Measurements from ENCODE around the gene SMIM12. TPM values are rescaled to one million over a fixed set of nuclear protein-coding genes. Genes with fewer than 3 reads are reported as not detected.
A peak's percentile ranks its signal among the peaks of the same experiment; 100 is the strongest.

The SMIM12 gene
- 10 to 100 TPM; 42.0 to 53.6 (median 45.6) TPM for total RNA-seq (2021; fragmentation: NEBNext Ultra II Directional; extraction: Animal tissue kit (Norgen Biotek cat#: 25700))
- long read RNA-seq, transcript SMIM12-202 (2 exons, 897 nt): minor isoform, 5 of 60 reads
- long read RNA-seq, transcript SMIM12-206 (2 exons, 3,454 nt): major isoform, 49 of 60 reads
- long read RNA-seq, partial matches to known transcripts: 3 of 60 reads
- long read RNA-seq, other reads (novel, unspliced or antisense): 3 of 60 reads

GRCh38 chr1:34859446-34860200, at the start of gene SMIM12:
SMIM12 (minus strand) TSS chr1:34859749; CDS start chr1:34855977, 3,772 bp downstream.
- peak; percentile 93 for DNase-seq
- no peaks in the 10 kb centered on the region for H3K9me3 Mint-ChIP-seq
- H3K4me1 Mint-ChIP-seq (ENCODE audit: low read depth): peaks cover 27% of the 10 kb centered on the region
- H3K4me3 Mint-ChIP-seq: peak within 1 kb of the TSS; percentile 96
- TF ChIP-seq CTCF (IDR thresholded peaks at IDR 0.05): peak; percentile 91
- peak within 1 kb of the TSS; percentile 86 for H3K27ac Mint-ChIP-seq
- peaks cover 13% of the 10 kb centered on the region for H3K36me3 Mint-ChIP-seq (ENCODE audit: low read depth)
- peaks cover 4% of the 10 kb centered on the region for H3K27me3 Mint-ChIP-seq (ENCODE audit: insufficient read depth)

- Mint-ChIP-seq H3K4me3 (no peak overlapping the region), H3K9me3 (no peaks in the 10 kb centered on the region), H3K27ac (no peak overlapping the region), H3K36me3 (ENCODE audit: low read depth) (no peaks in the 10 kb centered on the region), H3K4me1 (ENCODE audit: low read depth) (no peaks in the 10 kb centered on the region), H3K27me3 (ENCODE audit: insufficient read depth) (peaks cover 7% of the 10 kb centered on the region)
- TF ChIP-seq CTCF (IDR thresholded peaks at IDR 0.05): no peak
- DNase-seq: no peak
Measured at GRCh38 chr1:34908369-34908768, 48.8 kb upstream of the SMIM12 start.

GRCh38 chr1:34907487-34908090, 48.0 kb upstream of the SMIM12 start:
- H3K4me1 Mint-ChIP-seq (ENCODE audit: low read depth): no peaks in the 10 kb centered on the region
- no peaks in the 10 kb centered on the region for H3K36me3 Mint-ChIP-seq (ENCODE audit: low read depth)
- H3K27me3 Mint-ChIP-seq (ENCODE audit: insufficient read depth): peaks cover 7% of the 10 kb centered on the region
- no peak overlapping the region for H3K27ac Mint-ChIP-seq
- H3K9me3 Mint-ChIP-seq: no peaks in the 10 kb centered on the region
- DNase-seq: no peak
- H3K4me3 Mint-ChIP-seq: no peak overlapping the region
- no peak for TF ChIP-seq CTCF (IDR thresholded peaks at IDR 0.05)

GRCh38 chr1:34906756-34907155, 47.2 kb upstream of the SMIM12 start:
- Mint-ChIP-seq H3K4me3 (no peak overlapping the region), H3K27me3 (ENCODE audit: insufficient read depth) (peaks cover 15% of the 10 kb centered on the region), H3K9me3 (no peaks in the 10 kb centered on the region), H3K4me1 (ENCODE audit: low read depth) (no peaks in the 10 kb centered on the region), H3K36me3 (ENCODE audit: low read depth) (no peaks in the 10 kb centered on the region), H3K27ac (no peak overlapping the region)
- DNase-seq: no peak
- TF ChIP-seq CTCF (IDR thresholded peaks at IDR 0.05): no peak

GRCh38 chr1:34906222-34906621, 46.7 kb upstream of the SMIM12 start:
- H3K36me3 Mint-ChIP-seq (ENCODE audit: low read depth): no peaks in the 10 kb centered on the region
- no peak overlapping the region for H3K4me3 Mint-ChIP-seq
- H3K9me3 Mint-ChIP-seq: no peaks in the 10 kb centered on the region
- no peak for DNase-seq
- TF ChIP-seq CTCF (IDR thresholded peaks at IDR 0.05): no peak
- H3K27me3 Mint-ChIP-seq (ENCODE audit: insufficient read depth): peaks cover 18% of the 10 kb centered on the region
- no peak overlapping the region for H3K27ac Mint-ChIP-seq
- no peaks in the 10 kb centered on the region for H3K4me1 Mint-ChIP-seq (ENCODE audit: low read depth)
